GM18505 (cell line): ENCODE data around the gene TBC1D32.
"Not testable (repeated sequence)": the region's sequence is repeated elsewhere in the genome, so short reads cannot be mapped to it uniquely, and the experiment has no call there.

Source experiments
- ATAC-seq: cut with Tn5 transposase; IDR thresholded peaks from one replicate; pipeline ENCODE4 v1.9.1; 2021; ENCODE audit not compliant: unreplicated experiment
- POLR2A ChIP-seq: IDR thresholded peaks from 4 replicates; pipeline ENCODE4 v1.6.1; 2011; ENCODE audit warnings: borderline replicate concordance; ENCODE audit not compliant: insufficient read depth, insufficient read length; ENCODE audit errors: extremely low read depth

TBC1D32 gene

DNA sequence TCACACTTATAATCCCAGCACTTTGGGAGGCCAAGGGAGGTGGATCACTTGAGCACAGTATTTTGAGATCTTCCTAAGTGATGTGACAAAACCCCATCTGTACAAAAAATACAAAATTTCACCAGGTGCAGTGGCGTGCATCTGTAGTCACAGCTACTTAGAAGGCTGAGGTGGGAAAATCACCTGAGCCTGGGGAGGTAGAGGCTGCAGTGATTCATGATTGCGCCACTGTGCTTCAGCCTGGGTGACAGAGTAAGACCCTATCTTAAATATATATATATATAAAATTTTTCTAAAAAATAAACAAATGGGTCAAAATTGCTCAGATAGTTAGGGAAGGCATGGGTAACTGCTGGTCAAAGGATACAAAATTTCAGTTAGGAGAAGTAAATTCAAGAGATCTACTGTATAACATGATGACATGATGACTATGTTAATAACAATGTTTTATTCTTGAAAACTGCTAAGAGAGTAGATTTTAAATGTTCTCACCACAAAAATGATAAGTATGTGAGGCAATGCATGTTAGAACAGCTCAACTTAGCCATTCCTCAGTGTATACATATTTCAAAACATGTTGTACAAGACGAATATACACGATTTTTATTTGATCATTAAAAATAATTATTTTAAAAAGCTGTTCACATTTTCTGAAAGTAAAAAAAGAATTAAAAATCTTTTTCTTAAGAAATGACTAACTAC lies 24.4 kb downstream of the TBC1D32 start:
- ATAC-seq, result no peak
- TF ChIP-seq POLR2A, result no peak

DNA sequence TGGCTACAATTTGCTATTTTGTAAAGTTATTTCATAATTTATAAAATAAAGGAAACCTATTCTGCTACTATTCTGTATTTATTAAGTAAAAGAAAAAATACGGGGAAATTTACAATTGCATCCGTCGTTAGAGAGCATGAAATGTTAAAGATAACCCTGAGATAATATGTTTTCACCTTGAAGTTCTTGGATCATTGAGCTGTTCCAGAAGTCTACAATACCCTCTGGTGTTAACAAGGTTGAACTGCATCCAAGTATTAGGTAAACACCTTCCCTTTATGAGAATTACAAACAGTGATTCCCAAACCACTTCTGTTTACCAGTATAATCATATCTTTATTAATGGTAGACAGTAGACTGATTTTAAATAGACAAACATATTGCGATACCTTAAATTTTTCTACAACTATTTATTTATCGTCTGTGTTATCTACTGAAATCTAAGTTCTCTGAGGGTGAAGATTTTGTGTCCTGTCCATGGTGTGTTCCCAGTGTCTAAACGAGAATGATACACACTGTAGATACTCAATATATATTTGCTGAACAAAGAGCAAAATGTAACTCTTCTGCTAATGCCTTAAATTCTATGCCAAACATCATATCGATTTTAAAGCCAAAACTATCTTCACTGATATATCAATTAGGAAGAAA lies 28.2 kb downstream of the TBC1D32 start:
- ATAC-seq, result peak; percentile 80
- no peak for TF ChIP-seq POLR2A

DNA sequence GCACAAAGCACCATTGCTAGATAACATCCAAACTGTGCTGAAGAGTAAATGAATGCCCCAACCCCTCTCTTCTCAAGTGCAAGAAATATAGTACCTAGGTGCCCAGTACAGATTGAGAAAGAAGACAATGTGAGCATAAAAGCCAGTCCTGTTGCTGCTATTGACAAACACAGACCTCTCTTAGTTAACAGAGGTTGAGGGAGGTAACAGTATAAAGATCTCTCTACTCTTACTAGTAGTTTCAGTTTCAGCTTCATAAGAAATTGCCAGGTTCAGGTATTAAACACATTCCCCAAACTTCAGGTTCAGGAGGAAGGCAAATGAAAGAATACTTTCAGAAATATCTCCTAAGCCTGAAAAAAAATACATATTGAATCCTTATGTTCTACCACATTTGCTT lies 31.4 kb downstream of the TBC1D32 start:
- peak; percentile 66 for ATAC-seq
- no peak for TF ChIP-seq POLR2A

DNA sequence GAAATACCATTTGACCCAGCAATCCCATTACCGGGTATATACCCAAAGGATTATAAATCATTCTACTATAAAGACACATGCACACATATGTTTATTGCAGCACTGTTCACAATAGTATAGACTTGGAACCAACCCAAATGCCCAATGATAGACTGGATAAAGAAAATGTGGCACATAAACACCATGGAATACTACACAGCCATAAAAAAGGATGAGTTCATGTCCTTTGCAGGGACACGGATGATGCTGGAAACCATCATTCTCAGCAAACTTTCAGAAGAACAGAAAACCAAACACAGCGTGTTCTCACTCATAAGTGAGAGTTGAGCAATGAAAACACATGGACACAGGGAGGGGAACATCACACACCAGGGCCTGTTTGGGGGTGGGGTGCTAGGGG lies 33.1 kb downstream of the TBC1D32 start:
- not testable (repeated sequence) for ATAC-seq

DNA sequence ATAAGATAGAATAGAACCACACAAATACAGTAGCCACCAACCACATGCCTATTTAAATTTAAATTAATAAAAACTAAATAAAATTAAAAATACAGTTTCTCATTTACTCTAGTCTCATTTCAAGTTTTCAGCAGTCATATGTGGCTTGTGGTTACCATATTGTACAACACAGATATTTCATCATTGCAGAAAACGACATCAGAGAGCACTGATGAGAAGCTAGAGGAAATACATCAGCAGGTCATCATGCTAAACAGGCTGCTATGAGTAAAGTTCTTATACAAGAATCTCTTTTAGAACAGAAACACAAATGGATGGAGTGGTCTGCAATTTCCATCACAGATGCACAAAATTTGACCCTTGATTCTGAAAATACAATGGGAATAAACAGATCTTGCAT lies 36.6 kb downstream of the TBC1D32 start:
- TF ChIP-seq POLR2A, result no peak
- no peak for ATAC-seq

DNA sequence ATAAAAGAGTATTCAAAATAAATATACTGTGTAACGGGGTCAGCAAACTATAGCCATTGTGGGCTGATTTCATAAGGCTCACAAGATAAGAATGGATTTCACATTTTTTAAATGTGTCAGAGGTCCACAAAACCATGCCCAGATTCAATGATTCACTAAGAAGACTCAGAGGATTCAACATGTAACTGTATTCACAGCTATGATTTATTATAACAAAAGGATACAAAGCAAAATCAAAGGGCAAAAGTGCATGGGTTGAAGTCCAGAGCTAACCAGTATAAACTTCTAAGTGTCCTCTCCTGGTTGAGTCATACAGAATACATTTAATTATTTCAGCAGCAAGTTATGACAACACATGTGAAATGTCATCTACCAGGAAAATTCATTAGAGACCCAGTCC lies 49.2 kb downstream of the TBC1D32 start:
- TF ChIP-seq POLR2A, result no peak
- ATAC-seq, result no peak

DNA sequence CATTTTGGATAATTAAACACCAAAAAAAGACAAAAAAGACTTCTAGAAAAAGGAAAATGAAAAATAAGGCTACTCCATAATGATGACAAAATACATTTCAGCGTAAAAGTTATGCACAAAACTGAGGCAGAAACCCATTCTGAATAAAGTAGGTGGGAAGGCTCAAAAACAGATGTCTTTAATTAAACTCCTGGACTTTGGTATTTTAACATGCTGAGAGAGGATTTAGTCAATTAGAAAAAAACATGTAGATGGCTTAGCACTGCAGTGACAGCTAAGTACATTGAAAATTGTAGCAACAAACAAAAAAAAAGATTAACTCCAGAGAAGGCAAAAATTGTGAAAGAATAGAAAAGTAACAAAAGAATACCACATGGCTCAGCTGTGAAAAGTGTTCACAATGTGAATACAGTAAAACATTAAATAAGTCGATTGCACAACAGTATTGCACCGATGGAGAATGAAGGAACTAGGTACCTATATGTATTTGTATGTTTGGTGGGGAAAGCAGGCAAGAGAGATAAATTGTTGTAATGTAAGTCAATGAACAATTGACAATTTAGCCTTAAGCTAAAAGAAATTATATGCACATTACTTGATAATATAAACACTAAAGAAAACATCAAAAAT lies 59.5 kb downstream of the TBC1D32 start:
- TF ChIP-seq POLR2A, result no peak

DNA sequence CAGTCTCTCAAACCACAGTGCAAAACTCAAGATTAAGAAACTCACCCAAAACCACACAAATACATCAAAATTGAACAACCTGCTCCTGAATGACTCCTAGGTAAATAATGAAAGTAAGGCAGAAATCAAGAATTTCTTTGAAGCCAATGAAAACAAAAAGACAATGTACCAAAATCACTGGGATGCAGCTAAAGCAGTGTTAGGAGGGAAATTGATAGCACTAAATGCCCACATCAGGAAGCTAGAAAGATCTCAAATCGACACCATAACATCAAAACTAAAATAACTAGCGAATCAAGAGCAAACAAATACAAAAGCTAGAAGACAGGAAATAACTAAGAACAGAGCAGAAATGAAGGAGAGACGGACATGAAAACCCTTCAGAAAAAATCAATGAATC lies 70.5 kb downstream of the TBC1D32 start:
- no peak for TF ChIP-seq POLR2A
- ATAC-seq, result no peak

More for the DNA sequence above, 59.5 kb downstream of the TBC1D32 start:
- no peak for ATAC-seq

DNA sequence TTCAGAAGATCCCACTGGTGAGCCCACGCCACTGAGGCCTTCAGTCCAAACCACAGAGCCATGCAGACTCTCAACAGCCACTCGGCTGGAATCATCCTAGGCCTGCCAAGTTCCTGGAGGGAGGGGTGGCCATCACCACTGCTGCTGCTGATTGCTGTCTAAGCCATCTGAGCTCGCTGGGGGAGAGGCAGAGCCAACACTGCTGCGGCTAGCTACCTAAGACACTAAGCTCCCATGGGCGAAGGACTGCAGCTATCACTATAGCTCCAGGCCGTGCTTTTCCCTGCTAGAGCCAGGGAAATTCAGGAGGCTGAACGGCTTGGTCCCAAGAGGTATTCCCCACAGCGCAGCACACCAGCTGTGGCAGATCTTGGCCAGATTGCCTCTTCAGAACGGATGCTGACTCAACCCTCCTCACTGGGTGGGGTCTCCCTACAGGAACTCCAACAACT lies 73.6 kb downstream of the TBC1D32 start:
- no peak for TF ChIP-seq POLR2A
- ATAC-seq, result no peak

DNA sequence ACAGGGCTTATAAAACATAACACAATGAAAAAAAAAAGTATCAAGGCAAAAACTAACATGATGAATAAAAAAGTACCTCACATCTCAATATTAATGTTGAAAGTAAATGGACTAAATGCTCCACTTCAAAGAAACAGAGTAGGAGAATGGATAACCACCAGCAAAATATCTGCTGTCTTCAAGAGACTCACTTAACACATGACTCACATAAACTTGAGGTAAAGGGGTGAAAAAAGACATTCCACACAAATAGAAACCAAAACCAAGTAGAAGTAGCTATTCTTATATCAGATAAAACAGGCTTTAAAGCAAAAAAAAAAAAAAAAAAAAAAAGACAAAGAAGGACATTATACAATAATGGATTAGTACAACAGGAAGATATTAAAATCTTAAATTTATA lies 86.9 kb downstream of the TBC1D32 start:
- ATAC-seq, result no peak

DNA sequence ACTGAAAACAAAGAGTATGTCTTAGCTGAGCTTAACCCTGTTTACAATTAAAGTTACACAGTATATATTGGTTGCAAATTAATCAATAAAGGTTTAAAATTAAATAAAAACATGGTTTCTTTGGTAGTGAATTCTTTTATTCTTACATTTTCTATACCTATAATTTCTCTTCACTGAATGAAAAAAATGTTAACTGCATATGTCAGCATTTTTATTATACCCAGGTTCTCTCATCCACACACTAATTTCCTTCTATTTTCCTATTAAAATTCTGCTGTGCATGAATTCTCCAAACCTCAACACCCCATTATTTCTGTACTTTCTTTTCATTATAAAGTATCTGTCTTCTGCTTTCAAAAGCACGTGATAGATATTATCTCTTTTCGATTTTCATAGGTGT lies 91.9 kb downstream of the TBC1D32 start:
- no peak for ATAC-seq
- TF ChIP-seq POLR2A, result no peak

More for the DNA sequence above, 86.9 kb downstream of the TBC1D32 start:
- no peak for TF ChIP-seq POLR2A

DNA sequence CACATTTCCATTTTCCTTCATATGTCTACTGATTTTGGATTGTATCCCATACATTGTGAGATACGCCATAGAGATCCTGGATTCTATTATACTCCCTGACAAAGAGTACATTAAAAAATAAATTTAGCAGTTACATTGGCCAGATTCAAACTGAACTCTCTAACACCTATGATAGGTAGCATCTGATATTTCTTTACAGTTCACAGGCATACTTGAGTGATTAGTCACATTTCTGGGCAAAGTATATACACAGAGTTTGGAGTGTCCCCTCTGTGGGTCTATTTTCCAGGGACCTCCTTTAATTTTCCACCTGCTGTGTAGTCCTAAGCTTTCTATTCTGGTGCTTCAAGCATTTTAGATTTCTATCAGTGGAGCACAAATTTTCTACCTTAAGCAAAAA lies 96.4 kb downstream of the TBC1D32 start:
- no peak for ATAC-seq
- no peak for TF ChIP-seq POLR2A

DNA sequence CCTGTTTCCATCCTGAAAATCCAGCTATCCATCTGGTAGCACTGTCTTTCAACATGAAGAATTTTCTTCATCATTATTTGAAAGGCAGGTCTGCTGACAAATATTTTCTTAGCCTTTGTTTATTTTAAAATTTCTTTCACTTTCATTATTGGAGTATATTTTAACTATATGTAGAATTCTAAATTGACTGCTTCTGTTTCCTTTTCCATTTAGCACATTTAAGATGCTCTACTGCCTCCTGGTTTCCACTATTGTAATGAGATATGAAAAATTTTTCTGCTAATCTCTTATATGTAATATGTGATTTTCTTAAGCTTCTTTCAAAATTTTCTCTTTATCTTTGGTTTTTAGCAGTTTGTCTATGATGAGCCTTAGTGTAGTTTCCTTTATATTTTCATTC lies 97.3 kb downstream of the TBC1D32 start:
- TF ChIP-seq POLR2A, result no peak
- no peak for ATAC-seq

DNA sequence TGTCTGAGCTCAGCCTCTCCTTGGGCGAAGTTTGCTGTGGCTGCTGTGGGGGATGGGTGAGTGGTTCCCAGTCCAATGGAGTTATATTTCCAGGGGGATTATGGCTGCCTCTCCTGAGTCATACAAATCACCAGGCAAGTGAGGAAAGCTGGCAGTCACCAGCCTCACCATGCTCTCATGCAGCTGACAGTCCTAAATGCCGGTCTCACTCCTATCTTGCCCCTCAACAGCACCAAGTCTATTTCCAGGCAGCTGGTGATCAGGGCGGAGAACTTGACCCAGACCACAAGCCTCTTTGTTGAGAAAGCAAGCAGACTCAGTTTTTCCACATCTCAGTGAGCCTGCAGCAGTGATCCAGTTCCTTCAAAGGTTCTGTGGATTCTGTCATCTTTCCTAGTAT lies 98.9 kb downstream of the TBC1D32 start:
- no peak for TF ChIP-seq POLR2A
- no peak for ATAC-seq
